CD14-positive monocyte (primary cell): ENCODE data around the gene TLK2. TPM values are rescaled to one million over a fixed set of nuclear protein-coding genes. Genes with fewer than 3 reads are reported as not detected.
A peak's percentile ranks its signal among the peaks of the same experiment; 100 is the strongest.

ENCODE experiments used
- DNase-seq, 3 donors: peaks; one replicate each; pipeline ENCODE4 v3.0.0-alpha.2; 2011 to 2022
- H2AFZ ChIP-seq: 2 replicates; pipeline ENCODE4 v1.6.0; 2012; ENCODE audit warnings: mild to moderate bottlenecking, low read depth, low read length, inconsistent platforms; ENCODE audit not compliant: insufficient read depth, poor library complexity, severe bottlenecking
- H3K27ac ChIP-seq, 2 donors: 1 replicate in 1 of 2; 2 replicates in 1 of 2; pipeline ENCODE4 v1.5.1; 2012 to 2013; ENCODE audit warnings: low read length in 2 of 2, control low read depth in 1 of 2, inconsistent platforms in 1 of 2, low read depth in 1 of 2, mild to moderate bottlenecking in 1 of 2
- H3K27me3 ChIP-seq, 2 donors: one replicate each; pipeline versions ENCODE4 v1.6.0 to v1.6.1; 2011 to 2013; ENCODE audit warnings: low read length in 2 of 2; ENCODE audit not compliant: control insufficient read depth in 2 of 2, insufficient read depth in 2 of 2
- H3K36me3 ChIP-seq, 2 donors: replicated peaks in 1 of 2; 1 replicate in 1 of 2; 2 replicates in 1 of 2; pipeline versions ENCODE4 v1.5.1 to v1.6.1; 2012 to 2013; ENCODE audit warnings: low read length in 2 of 2, control low read depth in 1 of 2, inconsistent platforms in 1 of 2, mild to moderate bottlenecking in 1 of 2; ENCODE audit not compliant: insufficient read depth in 2 of 2, control insufficient read depth in 1 of 2
- H3K4me1 ChIP-seq, 2 donors: 1 replicate in 1 of 2; 2 replicates in 1 of 2; pipeline versions ENCODE4 v1.5.1 to v1.6.1; 2012 to 2013; ENCODE audit warnings: low read length in 2 of 2, control low read depth in 1 of 2, inconsistent platforms in 1 of 2, mild to moderate bottlenecking in 1 of 2, moderate library complexity in 1 of 2; ENCODE audit not compliant: insufficient read depth in 2 of 2, control insufficient read depth in 1 of 2
- H3K4me2 ChIP-seq: replicated peaks from 2 replicates; pipeline ENCODE3; 2012; ENCODE audit warnings: low read length, moderate library complexity, mild to moderate bottlenecking; ENCODE audit not compliant: poor library complexity, severe bottlenecking; ENCODE audit errors: extremely low read depth
- H3K4me3 ChIP-seq, 3 experiments: fragments of 200-600 bp in 1 of 3; sonication (generic) in 1 of 3; replicated peaks in 1 of 3; 1 replicate in 2 of 3; 2 replicates in 1 of 3; pipeline ENCODE4 v1.5.1; 2011 to 2013; ENCODE audit warnings: low read length in 3 of 3, mild to moderate bottlenecking in 3 of 3, control low read depth in 2 of 3, low read depth in 2 of 3, inconsistent platforms in 1 of 3, moderate library complexity in 1 of 3
- H3K79me2 ChIP-seq: 2 replicates; pipeline ENCODE4 v1.6.0; 2012; ENCODE audit warnings: mild to moderate bottlenecking, control low read depth, inconsistent platforms, low read length, moderate library complexity; ENCODE audit not compliant: insufficient read depth
- H3K9ac ChIP-seq: 2 replicates; pipeline ENCODE4 v1.6.0; 2017; ENCODE audit warnings: low read length, mild to moderate bottlenecking; ENCODE audit not compliant: insufficient read depth, poor library complexity, severe bottlenecking
- H3K9me3 ChIP-seq, 2 donors: replicated peaks in 1 of 2; 1 replicate in 1 of 2; 2 replicates in 1 of 2; pipeline versions ENCODE4 v1.5.1 to v1.6.1; 2012 to 2013; ENCODE audit warnings: low read length in 2 of 2, control low read depth in 1 of 2; ENCODE audit not compliant: control insufficient read depth in 1 of 2, insufficient read depth in 1 of 2
- H4K20me1 ChIP-seq: 2 replicates; pipeline ENCODE4 v1.6.0; 2012; ENCODE audit warnings: mild to moderate bottlenecking, low read length, control low read depth, moderate library complexity; ENCODE audit not compliant: insufficient read depth
- H3K27ac Mint-ChIP-seq, 7 donors: one replicate each; pipeline ENCODE4 v1.8.0; 2020; ENCODE audit warnings: mild to moderate bottlenecking in 7 of 7, mixed read lengths in 7 of 7, moderate library complexity in 6 of 7, inconsistent platforms in 2 of 7
- H3K27me3 Mint-ChIP-seq, 3 donors: one replicate each; pipeline ENCODE4 v1.8.0; 2021 to 2022; ENCODE audit warnings: low read depth in 3 of 3, mild to moderate bottlenecking in 3 of 3, mixed read lengths in 3 of 3, moderate library complexity in 3 of 3, inconsistent platforms in 1 of 3
- H3K36me3 Mint-ChIP-seq, 2 donors: one replicate each; pipeline ENCODE4 v1.8.0; 2020; ENCODE audit warnings: mixed read lengths in 2 of 2, inconsistent platforms in 1 of 2, mild to moderate bottlenecking in 1 of 2
- H3K4me1 Mint-ChIP-seq: one replicate; pipeline ENCODE4 v1.8.0; 2020; ENCODE audit warnings: mild to moderate bottlenecking, mixed read lengths
- H3K4me3 Mint-ChIP-seq, 2 donors: one replicate each; pipeline ENCODE4 v1.8.0; 2020; ENCODE audit warnings: mild to moderate bottlenecking in 2 of 2, mixed read lengths in 2 of 2, moderate library complexity in 1 of 2
- H3K9me3 Mint-ChIP-seq, 7 donors: one replicate each; pipeline ENCODE4 v1.8.0; 2020 to 2022; ENCODE audit warnings: mixed read lengths in 7 of 7, mild to moderate bottlenecking in 6 of 7, moderate library complexity in 6 of 7, inconsistent platforms in 2 of 7
- CTCF ChIP-seq: fragments of 200-600 bp; IDR thresholded peaks from one replicate; pipeline ENCODE4 v1.8.0; 2022; ENCODE audit warnings: antibody characterized with exemption, mild to moderate bottlenecking
- WGBS: methylation state at CpG from one replicate; pipeline ENCODE4 v1.1.5; 2013; ENCODE audit warnings: missing lambda C conversion rate; ENCODE audit not compliant: insufficient coverage; 5-methylcytosine and 5-hydroxymethylcytosine counted together
- intact Hi-C, 2 donors: fragments of 100-400 bp; cut with micrococcal nuclease; formaldehyde crosslinking; loops; one replicate each; pipeline versions ENCODE4 v1.15.0 to v1.15.1; 2023
- polyA plus RNA-seq, 3 donors: library from polyadenylated mRNA; depleted of rRNA in 1 of 3; unstranded in 2 of 3; stranded (reverse) in 1 of 3; fragments of 300-500 nt in 2 of 3; fragments of >200 nt in 1 of 3; fragmentation: Illumina TruSeq in 2 of 3; gene quantifications; 1 replicate in 2 of 3; 2 replicates in 1 of 3; pipeline ENCODE4 v1.2.3, GENCODE V29; 2012 to 2021

The TLK2 gene
- polyA plus RNA-seq, 3 donors: 4.0 to 28.2 (median 4.3) TPM

GRCh38 chr17:62641153-62641552, 162.5 kb downstream of the TLK2 start:
- H2AFZ ChIP-seq: no peak overlapping the region
- H3K79me2 ChIP-seq: no peaks in the 10 kb centered on the region
- no peak overlapping the region for H3K4me3 ChIP-seq
- H4K20me1 ChIP-seq: no peaks in the 10 kb centered on the region
- no peak for DNase-seq
- no peaks in the 10 kb centered on the region for H3K9me3 ChIP-seq
- no peak overlapping the region for H3K9ac ChIP-seq
- H3K4me1 Mint-ChIP-seq: peaks cover 2% of the 10 kb centered on the region
- no peaks in the 10 kb centered on the region for H3K36me3 Mint-ChIP-seq
- H3K4me3 Mint-ChIP-seq: no peak overlapping the region
- no peak overlapping the region for H3K27ac ChIP-seq
- no peaks in the 10 kb centered on the region for H3K9me3 Mint-ChIP-seq
- H3K27ac Mint-ChIP-seq: peak overlapping the region in 1 of 7 donors; percentile 13
- no peaks in the 10 kb centered on the region for H3K27me3 ChIP-seq
- TF ChIP-seq CTCF: no peak
- WGBS: 56% methylated on average over 9 of the region's 10 CpGs
- no peak overlapping the region for H3K4me2 ChIP-seq
- H3K36me3 ChIP-seq: no peaks in the 10 kb centered on the region
- no peaks in the 10 kb centered on the region for H3K4me1 ChIP-seq
- intact Hi-C loops: no loop called here
- H3K27me3 Mint-ChIP-seq: peaks cover 0 to 3% (median 0%) of the 10 kb centered on the region in 3 donors

DNA sequence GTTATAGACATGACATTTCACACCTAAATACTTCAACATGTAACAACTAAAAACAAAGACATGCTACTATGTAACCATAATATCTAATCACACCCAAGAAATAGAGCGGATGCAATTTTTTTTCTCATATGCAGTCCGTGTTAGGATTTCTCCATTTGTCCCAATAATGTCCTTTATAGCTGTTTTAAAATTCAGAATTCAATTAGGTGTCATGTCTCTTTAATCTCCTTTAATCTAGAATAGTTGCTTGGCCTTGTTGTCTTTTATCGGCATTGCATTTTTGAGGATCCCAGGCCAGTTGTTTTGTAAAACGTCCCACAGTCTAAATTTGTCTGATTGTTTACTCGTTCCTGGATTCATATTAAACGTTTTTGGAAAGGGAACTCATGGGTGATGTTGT, 163.3 kb downstream of the TLK2 start:
- no peaks in the 10 kb centered on the region for H3K79me2 ChIP-seq
- H3K27ac ChIP-seq: no peak overlapping the region
- no peaks in the 10 kb centered on the region for H3K9me3 ChIP-seq
- WGBS: 100% methylated on average over 1 of the region's 6 CpGs
- H3K27me3 Mint-ChIP-seq: peaks cover 0 to 3% (median 1%) of the 10 kb centered on the region in 3 donors
- no peaks in the 10 kb centered on the region for H4K20me1 ChIP-seq
- no peaks in the 10 kb centered on the region for H3K36me3 ChIP-seq
- no peaks in the 10 kb centered on the region for H3K4me1 ChIP-seq
- no peak overlapping the region for H2AFZ ChIP-seq
- no peaks in the 10 kb centered on the region for H3K36me3 Mint-ChIP-seq
- H3K4me3 ChIP-seq: no peak overlapping the region
- no peak overlapping the region for H3K4me2 ChIP-seq
- H3K9ac ChIP-seq: no peak overlapping the region
- DNase-seq: no peak
- H3K27ac Mint-ChIP-seq: no peak overlapping the region
- H3K4me1 Mint-ChIP-seq: peaks cover 2% of the 10 kb centered on the region
- H3K9me3 Mint-ChIP-seq: no peaks in the 10 kb centered on the region
- H3K4me3 Mint-ChIP-seq: no peak overlapping the region
- no peaks in the 10 kb centered on the region for H3K27me3 ChIP-seq
- intact Hi-C loops: no loop called here
- TF ChIP-seq CTCF: no peak
